NCI-H2196 (cell line): Measurements from ENCODE around the gene SRPX.

Experiments used
- DNase-seq: peaks from one replicate; lab custom pipeline; 2025; ENCODE audit not compliant: unreplicated experiment; lab: John Stamatoyannopoulos, UW

SRPX gene

GRCh38 chrX:38211891-38212635 lies 8.6 kb downstream of the SRPX start:
- DNase-seq, result no peak

DNA sequence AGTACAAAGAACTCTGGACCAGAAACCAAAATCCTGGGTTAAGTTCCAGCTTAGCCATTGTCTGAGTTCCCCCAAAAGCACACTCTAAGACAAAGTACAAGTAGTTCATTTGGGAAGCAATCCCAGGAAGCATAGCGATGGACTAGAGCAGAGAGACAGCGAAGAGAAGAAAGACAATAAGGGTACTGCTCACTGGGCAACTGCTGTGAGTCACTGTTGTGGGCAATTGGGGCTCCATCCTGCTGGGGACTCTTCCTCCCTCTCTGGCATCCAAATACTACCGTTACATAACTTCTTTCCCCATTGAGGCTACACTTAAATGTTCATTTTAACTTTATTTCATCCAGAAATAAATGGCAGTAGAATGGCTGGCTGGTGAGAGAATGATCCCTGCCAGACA lies 14.1 kb downstream of the SRPX start:
- DNase-seq, result no peak

DNA sequence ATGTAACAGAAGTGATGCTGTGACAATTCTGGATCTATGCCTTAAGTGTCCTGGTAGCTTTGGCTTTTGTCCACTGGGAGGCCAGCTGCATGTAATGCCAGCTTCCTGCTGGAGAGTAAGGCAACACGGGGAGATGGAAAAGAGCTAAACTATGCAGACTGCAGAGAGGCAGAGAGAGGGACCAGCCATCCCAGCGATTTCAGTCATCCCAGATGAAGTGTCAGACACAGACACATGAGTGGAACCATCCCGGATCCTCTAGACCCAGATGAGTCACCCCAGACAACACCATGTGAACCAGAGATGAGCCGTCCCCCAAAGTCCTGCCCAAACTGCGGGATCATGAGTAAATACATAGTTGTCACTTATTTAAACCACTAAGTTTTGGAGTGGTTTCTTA lies 14.6 kb downstream of the SRPX start:
- no peak for DNase-seq

GRCh38 chrX:38205039-38205438 lies 15.6 kb downstream of the SRPX start:
- no peak for DNase-seq

- no peak for DNase-seq
Measured at GRCh38 chrX:38192007-38192810, 28.5 kb downstream of the SRPX start.

GRCh38 chrX:38189431-38190250 lies 31.0 kb downstream of the SRPX start:
- no peak for DNase-seq

- DNase-seq, result no peak
Measured at GRCh38 chrX:38183596-38183995, 37.1 kb downstream of the SRPX start.

GRCh38 chrX:38181357-38181756 lies 39.3 kb downstream of the SRPX start:
- DNase-seq, result no peak

- DNase-seq, result no peak
Measured at GRCh38 chrX:38178396-38178795, 42.3 kb downstream of the SRPX start.

DNA sequence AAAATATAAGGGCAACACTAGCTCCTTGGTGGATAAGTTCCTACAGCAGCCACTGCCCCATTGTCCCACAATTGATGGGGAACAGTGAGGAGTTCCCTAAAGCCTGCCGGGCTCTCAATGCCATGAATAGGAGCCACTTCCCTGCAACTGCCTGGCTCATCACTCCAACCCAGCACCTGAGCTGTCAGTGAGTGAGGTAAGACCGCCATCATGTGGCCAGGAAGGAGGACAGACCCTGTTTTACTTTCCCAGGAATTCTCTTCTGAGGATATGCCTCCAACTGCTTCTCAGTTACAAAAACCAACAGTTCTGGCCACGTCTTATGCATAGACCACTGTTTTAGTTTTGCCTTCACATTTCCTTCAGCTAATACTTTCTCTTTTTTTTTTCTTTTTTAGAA lies 45.5 kb downstream of the SRPX start:
- DNase-seq, result peak; percentile 31

- DNase-seq, result no peak
Measured at GRCh38 chrX:38172596-38172995, 48.1 kb downstream of the SRPX start.

DNA sequence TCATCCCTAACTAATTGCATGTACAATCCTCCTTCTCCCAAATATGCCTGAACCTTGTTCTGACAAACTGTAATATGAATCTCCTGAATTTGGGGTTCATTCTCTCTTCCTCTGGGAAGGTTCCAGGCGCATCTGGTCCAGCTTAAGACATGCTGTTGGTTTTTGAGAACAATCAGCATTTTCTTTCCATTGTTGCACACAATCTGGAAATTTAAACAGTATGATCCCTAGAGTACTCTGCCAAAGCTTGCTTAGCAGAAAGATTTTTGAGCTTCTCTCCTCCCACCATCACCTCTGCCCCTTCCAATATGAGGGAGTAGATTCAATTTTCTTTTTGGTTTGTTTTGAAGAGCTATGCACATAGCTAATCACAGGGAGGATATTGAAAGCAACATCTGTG lies 50.1 kb downstream of the SRPX start:
- no peak for DNase-seq

GRCh38 chrX:38166478-38167083 lies 54.1 kb downstream of the SRPX start:
- DNase-seq, result peak; percentile 26

DNA sequence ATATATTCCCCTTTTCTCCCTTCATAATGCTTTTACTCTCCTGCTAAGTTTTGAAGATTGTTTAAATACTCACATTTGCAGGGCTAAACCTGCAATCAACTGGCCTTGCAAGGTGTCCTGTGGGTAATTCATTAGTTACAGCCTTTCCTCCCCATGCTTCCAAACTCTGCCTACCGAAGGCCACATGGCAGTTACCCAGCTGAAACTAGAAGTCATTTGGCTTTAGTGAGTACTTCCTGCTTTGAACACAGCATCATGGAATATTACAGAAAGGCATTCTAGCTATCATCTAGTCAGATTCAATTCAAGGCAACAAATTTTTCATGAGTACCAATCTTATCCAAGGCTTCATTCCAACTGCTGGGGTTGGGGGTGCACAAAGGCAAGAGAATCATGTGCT lies 55.6 kb downstream of the SRPX start:
- no peak for DNase-seq

DNA sequence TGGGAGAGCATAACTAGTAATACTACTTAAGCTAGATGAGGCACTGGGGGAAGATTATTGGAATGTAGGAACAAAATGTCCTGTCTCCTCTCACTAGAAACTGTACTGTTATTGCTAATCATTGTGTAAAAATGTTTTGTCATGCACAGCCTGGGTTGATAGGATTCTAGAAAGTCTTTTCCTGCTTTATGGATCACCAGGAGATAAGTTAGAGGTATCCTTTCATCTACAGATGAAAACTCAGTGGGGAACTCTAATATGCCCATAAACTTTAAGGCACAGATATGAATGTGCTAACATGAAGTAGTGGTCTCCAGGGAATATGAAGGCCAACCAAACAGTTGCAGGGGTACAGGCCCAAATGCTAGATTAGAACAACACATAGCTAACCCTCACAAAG lies 57.5 kb downstream of the SRPX start:
- DNase-seq, result no peak

GRCh38 chrX:38156838-38157237 lies 63.8 kb downstream of the SRPX start:
- DNase-seq, result no peak

GRCh38 chrX:38154818-38155217 lies 65.9 kb downstream of the SRPX start:
- DNase-seq, result no peak

DNA sequence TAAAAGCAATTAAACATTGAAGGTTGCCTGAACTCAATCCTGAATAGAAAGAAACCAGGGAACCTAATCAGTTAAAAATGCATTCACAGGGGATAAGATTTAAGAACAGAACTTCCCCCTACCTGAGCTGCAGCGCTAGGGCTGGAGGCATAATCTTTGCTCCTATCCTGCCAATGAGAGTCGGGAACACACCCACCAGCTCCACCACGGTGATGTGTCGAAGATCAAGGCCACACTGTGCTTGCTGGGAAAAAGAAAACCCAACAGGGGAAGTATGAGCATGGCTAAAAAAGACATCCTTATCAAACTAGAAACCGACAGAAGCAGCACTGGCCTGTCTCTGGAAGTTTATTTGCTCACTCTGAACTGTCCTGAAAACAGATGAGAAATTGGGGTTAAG lies 66.3 kb downstream of the SRPX start:
- no peak for DNase-seq

GRCh38 chrX:38151441-38151840 lies 69.2 kb downstream of the SRPX start:
- no peak for DNase-seq

GRCh38 chrX:38150993-38151392 lies 69.7 kb downstream of the SRPX start:
- DNase-seq, result no peak

- no peak for DNase-seq
Measured at GRCh38 chrX:38149016-38149415, 71.7 kb downstream of the SRPX start.
